ENCODE data around the gene IL37. TPM values are rescaled to one million over a fixed set of nuclear protein-coding genes. Genes with fewer than 3 reads are reported as not detected.
"Not testable (repeated sequence)": the region's sequence is repeated elsewhere in the genome, so short reads cannot be mapped to it uniquely, and the experiment has no call there.

IL37 gene
- total RNA-seq, 1 donor from 2014 or later, result not detected

DNA sequence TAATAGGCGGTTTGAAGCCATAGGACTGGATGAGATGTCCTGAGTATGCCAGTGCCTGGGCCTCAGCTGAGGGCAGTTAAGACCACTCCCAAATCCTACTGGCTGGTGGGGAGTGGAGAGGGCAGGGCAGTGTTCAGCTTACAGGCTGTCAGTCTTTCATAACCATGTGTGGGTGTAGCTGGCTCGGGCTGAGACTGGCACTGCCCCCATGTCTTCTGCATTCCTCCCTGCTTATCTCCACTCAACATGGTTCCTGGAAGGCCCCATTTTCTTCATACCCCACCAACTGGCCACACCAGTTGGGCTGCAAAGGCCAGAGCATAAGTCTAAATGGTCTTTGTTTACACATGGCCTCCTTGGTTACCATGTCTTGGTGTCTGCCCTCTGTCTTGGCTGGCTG is 17.2 kb upstream of the IL37 start:
- no peaks in the 10 kb centered on the region for H3K4me1 ChIP-seq
- TF ChIP-seq, protein P1, sequence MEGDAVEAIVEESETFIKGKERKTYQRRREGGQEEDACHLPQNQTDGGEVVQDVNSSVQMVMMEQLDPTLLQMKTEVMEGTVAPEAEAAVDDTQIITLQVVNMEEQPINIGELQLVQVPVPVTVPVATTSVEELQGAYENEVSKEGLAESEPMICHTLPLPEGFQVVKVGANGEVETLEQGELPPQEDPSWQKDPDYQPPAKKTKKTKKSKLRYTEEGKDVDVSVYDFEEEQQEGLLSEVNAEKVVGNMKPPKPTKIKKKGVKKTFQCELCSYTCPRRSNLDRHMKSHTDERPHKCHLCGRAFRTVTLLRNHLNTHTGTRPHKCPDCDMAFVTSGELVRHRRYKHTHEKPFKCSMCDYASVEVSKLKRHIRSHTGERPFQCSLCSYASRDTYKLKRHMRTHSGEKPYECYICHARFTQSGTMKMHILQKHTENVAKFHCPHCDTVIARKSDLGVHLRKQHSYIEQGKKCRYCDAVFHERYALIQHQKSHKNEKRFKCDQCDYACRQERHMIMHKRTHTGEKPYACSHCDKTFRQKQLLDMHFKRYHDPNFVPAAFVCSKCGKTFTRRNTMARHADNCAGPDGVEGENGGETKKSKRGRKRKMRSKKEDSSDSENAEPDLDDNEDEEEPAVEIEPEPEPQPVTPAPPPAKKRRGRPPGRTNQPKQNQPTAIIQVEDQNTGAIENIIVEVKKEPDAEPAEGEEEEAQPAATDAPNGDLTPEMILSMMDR (IDR thresholded peaks at IDR 0.05), result no peak
- no peaks in the 10 kb centered on the region for H3K36me3 ChIP-seq
- no peaks in the 10 kb centered on the region for H3K9me3 ChIP-seq
- no peak for DNase-seq
- H3K4me3 ChIP-seq, result no peak overlapping the region
- H3K27ac ChIP-seq, result no peak overlapping the region
- ATAC-seq, result peak; percentile 29
- intact Hi-C loops (cut with DNase I), result no loop called here
- H3K27me3 ChIP-seq, result no peaks in the 10 kb centered on the region

DNA sequence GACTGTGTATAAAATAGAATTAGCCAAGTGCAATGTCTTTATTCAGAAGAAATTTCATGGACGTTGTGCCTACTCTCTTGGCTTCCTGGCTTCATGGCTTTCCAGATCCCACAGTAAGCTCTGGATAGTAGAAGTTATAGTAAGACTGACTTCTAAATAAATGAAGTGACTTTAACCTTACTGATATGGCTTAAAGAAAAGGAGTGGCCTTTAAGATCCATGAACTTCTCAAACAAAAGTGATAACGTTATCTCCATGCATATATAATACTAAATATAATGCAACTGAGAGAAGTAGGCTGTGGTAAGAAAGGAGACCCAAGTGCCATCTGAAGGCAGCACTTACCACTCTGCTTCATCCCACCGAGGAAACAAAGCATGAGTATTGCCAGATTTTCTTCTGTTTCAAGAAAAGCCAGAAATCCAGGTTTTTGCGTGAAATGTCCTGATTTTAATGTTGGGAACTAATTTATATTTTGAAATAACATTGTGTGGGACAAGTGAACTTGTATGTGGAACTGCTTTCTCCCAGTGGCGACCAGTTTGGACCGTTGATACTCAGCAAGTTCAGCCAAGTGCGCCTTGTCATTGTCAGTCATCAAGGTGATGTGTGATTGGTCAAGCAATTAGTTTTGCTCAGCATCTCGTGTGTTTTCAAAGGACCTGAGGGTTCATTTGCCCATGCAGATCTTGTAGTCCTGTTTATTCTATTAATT is 13.9 kb upstream of the IL37 start:
- Histone ChIP-seq H3K36me3 (no peaks in the 10 kb centered on the region), H3K9me3 (no peaks in the 10 kb centered on the region), H3K27me3 (no peaks in the 10 kb centered on the region), H3K4me3 (no peak overlapping the region), H3K27ac (no peak overlapping the region), H3K4me1 (no peaks in the 10 kb centered on the region)
- ATAC-seq (no peak), DNase-seq (no peak)
- TF ChIP-seq, protein P1 (IDR thresholded peaks at IDR 0.05), result no peak
- intact Hi-C loops (cut with DNase I), result no loop called here

DNA sequence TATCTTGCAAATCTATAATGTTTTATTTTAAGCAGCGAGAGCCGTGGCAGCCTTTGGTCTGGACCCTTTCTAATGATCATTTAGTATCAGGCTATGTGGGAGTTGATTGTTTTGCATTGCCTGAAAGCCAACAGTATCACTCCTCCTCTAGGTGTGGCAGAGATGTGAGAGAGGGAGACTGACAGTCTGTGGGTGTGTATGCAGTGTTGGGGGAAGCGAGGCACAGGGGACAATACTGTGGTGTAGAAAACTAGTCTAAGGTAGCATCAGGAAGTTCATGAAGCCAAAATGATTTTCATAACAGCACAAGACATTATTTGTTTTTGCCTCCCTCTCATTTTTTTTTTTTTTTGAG is 13.4 kb upstream of the IL37 start:
- Histone ChIP-seq H3K27me3 (no peaks in the 10 kb centered on the region), H3K36me3 (no peaks in the 10 kb centered on the region), H3K4me3 (no peak overlapping the region), H3K27ac (no peak overlapping the region), H3K4me1 (no peaks in the 10 kb centered on the region), H3K9me3 (no peaks in the 10 kb centered on the region)
- intact Hi-C loops (cut with DNase I), result no loop called here
- ATAC-seq (no peak), DNase-seq (no peak)
- TF ChIP-seq, protein P1 (IDR thresholded peaks at IDR 0.05), result no peak

DNA sequence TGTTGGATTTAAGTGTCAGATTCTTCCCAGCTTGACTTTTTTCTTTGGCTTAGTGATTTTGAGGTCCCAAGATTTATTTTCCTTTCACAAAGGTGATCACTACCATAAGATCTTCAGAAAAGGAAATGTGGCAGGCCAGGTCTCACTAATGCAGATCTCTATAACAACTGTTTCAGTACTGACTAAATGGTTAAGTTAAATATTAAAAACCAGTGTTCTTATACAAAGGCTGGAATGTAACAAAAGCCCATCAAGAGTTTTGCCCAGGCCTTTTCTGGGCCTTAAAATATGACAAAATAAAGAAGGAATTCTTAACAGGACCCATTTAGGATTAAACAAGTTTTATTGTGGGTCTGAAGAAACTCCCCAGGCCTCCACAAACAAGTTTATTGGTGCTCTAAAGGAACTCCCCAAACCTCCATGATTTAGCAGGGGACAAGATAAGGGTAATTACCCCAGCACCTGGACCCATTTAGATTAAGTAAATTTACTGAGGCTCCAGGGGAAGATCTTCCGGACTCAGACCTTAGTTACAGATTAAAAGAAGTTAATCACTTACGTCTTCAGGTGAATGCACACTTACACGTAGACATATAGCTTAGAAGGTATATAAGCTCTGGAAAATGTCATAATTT is 9.4 kb upstream of the IL37 start:
- H3K4me1 ChIP-seq; H3K27me3 ChIP-seq; H3K9me3 ChIP-seq; DNase-seq; intact Hi-C loops (cut with DNase I); H3K36me3 ChIP-seq; H3K27ac ChIP-seq; ATAC-seq; H3K4me3 ChIP-seq: not testable (repeated sequence)

DNA sequence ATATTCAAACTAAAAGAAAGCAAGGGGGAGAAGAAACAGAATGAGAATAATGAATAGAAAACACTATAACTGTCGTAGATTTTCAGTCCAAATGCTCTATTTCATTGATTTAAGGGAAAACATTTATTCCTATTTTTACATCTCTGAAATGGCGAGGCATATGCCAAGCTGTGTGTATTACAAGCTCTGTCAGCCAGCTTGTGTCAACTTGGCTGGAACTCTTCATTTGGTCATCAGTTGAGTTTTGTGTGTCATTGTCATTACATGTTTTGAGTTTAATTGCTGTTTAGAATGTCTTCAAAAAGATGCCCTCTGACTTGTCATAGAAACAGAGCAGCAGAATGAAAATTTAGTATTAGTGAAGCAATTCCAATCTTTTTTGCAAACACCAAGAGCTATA is 8.1 kb upstream of the IL37 start:
- ATAC-seq (no peak), DNase-seq (no peak)
- no peaks in the 10 kb centered on the region for H3K36me3 ChIP-seq
- TF ChIP-seq, protein P1 (IDR thresholded peaks at IDR 0.05), result no peak
- intact Hi-C loops (cut with DNase I), result no loop called here
- no peak overlapping the region for H3K27ac ChIP-seq
- H3K27me3 ChIP-seq, result no peaks in the 10 kb centered on the region
- H3K4me1 ChIP-seq, result no peaks in the 10 kb centered on the region
- H3K4me3 ChIP-seq, result no peak overlapping the region
- H3K9me3 ChIP-seq, result no peaks in the 10 kb centered on the region

DNA sequence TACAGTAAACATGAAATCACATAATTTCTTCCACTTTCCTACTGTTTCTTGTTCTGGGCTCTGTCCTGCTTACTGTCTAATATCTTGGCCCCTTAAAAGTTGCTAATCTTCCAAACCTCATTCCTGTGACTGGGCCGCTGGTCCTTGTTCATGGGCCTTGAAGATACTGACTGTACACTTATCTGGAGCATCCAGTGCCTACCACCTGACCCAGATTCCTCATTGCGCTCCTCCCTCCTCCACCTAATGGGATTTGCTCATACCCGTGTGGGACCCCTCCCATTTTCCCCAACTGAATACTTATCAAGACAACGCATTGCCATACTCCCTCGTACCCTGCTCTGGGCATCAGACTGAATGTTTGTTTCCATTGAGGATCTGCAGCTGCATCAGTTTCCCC is 6.1 kb upstream of the IL37 start:
- no peak for ATAC-seq
- H3K36me3 ChIP-seq, result no peaks in the 10 kb centered on the region
- no peaks in the 10 kb centered on the region for H3K27me3 ChIP-seq
- DNase-seq, result no peak
- H3K9me3 ChIP-seq, result no peaks in the 10 kb centered on the region
- no peak overlapping the region for H3K27ac ChIP-seq
- TF ChIP-seq, protein P1 (IDR thresholded peaks at IDR 0.05), result no peak
- intact Hi-C loops (cut with DNase I), result no loop called here
- no peak overlapping the region for H3K4me3 ChIP-seq
- no peaks in the 10 kb centered on the region for H3K4me1 ChIP-seq
